Neural cell (in vitro differentiated cells): ENCODE measurements around the gene UBR7.

Experiments
- CTCF ChIP-seq: fragments of 450-650 bp; IDR thresholded peaks from 2 replicates; pipeline ENCODE4 v1.5.1; 2014; ENCODE audit warnings: antibody characterized with exemption, mild to moderate bottlenecking, moderate library complexity; ENCODE audit not compliant: poor library complexity, severe bottlenecking
- EP300 ChIP-seq: fragments of 450-650 bp; conservative IDR thresholded peaks from 2 replicates; pipeline ENCODE4 v1.6.1; 2014; ENCODE audit warnings: antibody characterized with exemption, mild to moderate bottlenecking, moderate library complexity; ENCODE audit not compliant: poor library complexity, severe bottlenecking
- EZH2 ChIP-seq: fragments of 200-600, 300-800 bp; shearing (Covaris generic), sonication (generic); IDR thresholded peaks from 2 replicates; pipeline ENCODE4 v1.6.1; 2014; ENCODE audit warnings: antibody characterized with exemption, low read length, borderline replicate concordance, mild to moderate bottlenecking; ENCODE audit not compliant: insufficient read depth, poor library complexity, severe bottlenecking
- MXI1 ChIP-seq: fragments of 450-650 bp; conservative IDR thresholded peaks from 2 replicates; pipeline ENCODE4 v1.6.1; 2014; ENCODE audit warnings: antibody characterized with exemption, mild to moderate bottlenecking; ENCODE audit not compliant: poor library complexity, severe bottlenecking
- POLR2AphosphoS5 ChIP-seq: IDR thresholded peaks from 2 replicates; pipeline ENCODE4 v1.6.1; 2012
- RAD21 ChIP-seq: fragments of 450-650 bp; conservative IDR thresholded peaks from 2 replicates; pipeline ENCODE4 v1.6.1; 2014; ENCODE audit warnings: antibody characterized with exemption, mild to moderate bottlenecking, moderate library complexity
- REST ChIP-seq: IDR thresholded peaks from 2 replicates; pipeline ENCODE4 v1.6.1; 2012; ENCODE audit warnings: borderline replicate concordance
- SMC3 ChIP-seq: fragments of 450-650 bp; conservative IDR thresholded peaks from 2 replicates; pipeline ENCODE4 v1.6.1; 2014; ENCODE audit warnings: antibody characterized with exemption, mild to moderate bottlenecking, moderate library complexity; ENCODE audit not compliant: poor library complexity
- TAF1 ChIP-seq: IDR thresholded peaks from 2 replicates; pipeline ENCODE4 v1.6.1; 2012; ENCODE audit warnings: low read depth

GRCh38 chr14:93200553-93200952 lies 6.5 kb upstream of the UBR7 start:
- TF ChIP-seq CTCF (no peak), EZH2 (no peak), REST (no peak), SMC3 (no peak), RAD21 (no peak), POLR2AphosphoS5 (no peak), EP300 (no peak), MXI1 (no peak), TAF1 (no peak)
